GM03348 (cell line): ENCODE data around the gene RAVER2.

ENCODE experiments used
- DNase-seq: peaks from one replicate; pipeline ENCODE4 v3.0.0; 2012; ENCODE audit warnings: low spot score

RAVER2 gene

DNA sequence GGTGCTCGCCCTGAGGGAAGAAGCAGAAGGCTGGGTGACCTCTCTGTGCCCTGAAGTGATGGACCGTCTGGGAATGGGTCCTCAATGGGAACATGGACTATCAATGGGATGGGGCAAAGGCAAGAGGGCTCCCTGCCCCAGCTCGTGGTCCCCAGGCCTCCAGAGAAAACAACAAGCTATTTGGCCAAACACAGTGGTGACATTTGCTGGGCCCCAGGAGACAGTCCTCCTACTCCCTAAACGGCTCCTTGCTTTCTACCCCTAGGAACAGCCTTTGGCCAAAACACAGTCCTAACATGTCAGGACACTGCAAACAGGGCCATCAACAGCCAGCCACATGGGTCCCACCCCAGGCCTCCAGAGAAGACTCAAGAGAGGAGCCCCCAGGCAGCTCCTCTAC is 102.8 kb downstream of the RAVER2 start:
- DNase-seq: no peak

- no peak for DNase-seq
These were observed 103.3 kb downstream of the RAVER2 start for GRCh38 chr1:64848136-64848535.

DNA sequence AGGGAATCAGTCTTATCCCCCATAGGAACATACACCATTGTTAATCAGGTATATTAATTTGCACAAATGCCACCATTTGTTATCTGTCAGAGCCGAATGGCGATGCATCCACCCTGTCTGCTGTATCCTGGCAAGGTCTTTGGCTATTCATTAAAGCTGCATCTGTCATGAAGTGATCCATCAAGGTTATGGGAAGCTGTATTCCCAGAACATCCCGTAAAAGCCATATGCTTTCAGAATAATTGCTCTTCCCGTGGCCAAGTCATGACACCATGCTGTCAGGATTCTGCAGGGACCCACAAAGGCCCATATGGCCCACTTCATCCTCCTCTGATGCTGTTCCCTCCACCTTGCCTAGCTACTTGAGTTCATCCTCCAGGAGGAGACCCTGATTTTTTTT is 103.9 kb downstream of the RAVER2 start:
- DNase-seq: no peak

GRCh38 chr1:64849942-64850341 is 105.1 kb downstream of the RAVER2 start:
- no peak for DNase-seq

DNA sequence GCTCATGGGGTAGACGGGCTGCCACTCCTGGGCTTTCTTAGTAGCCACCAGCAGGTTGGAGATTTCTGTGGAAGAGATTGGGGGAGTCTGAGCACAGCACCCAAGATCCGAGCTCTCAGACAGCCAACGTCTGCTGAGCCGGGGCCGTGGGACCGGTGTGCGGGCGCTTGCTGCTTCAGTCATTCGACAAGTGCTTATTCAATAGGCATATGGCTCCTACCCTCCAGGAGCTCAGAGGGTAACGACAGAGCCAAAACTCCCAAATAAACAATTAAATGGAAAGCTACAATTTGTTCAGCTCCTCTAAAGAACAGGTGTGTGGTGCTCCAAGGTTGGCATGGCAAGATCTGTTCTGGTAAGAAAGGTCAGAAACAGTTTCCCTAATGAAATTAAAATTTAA is 106.0 kb downstream of the RAVER2 start:
- DNase-seq: no peak

GRCh38 chr1:64851664-64852063 is 106.8 kb downstream of the RAVER2 start:
- no peak for DNase-seq

DNA sequence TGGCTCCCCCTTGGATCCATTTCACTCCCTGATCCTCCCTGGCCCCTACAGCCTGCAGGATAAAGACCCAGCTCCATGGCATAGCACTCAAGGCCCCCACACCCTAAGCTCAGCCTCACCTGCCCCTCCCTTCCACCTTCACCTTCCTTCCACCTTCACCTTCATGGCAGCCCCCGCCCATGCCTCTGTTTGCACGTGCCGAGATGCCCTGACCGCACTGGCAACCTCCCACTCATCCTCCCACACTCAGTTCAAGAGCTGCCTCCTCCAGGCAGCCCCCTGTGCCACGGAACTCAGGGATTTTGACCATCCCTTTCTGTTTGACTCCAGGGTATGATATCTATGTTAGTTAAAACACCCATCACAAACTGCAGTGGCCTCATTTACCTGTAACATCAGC is 109.8 kb downstream of the RAVER2 start:
- no peak for DNase-seq

- DNase-seq: no peak
These were observed 110.7 kb downstream of the RAVER2 start for GRCh38 chr1:64855557-64855956.

DNA sequence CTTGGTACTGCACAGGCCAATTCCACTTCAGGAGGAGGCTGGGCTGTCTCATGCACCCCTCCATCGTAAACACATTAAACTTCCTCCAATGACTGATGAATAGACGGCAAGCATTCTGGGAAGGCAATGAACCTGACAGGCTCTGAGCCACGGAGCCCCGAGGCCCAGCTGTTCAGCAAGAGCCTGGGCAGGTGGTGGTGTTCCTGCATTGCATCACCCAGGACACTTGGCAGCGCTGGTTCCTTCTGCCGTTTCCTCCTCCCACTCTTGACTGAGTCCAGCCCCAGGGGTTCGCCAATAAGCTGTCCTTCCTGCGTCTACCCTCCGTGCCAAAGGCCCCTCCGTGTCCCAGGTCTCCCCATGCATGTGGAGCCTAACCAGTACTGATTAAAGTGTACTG is 111.7 kb downstream of the RAVER2 start:
- DNase-seq: no peak

DNA sequence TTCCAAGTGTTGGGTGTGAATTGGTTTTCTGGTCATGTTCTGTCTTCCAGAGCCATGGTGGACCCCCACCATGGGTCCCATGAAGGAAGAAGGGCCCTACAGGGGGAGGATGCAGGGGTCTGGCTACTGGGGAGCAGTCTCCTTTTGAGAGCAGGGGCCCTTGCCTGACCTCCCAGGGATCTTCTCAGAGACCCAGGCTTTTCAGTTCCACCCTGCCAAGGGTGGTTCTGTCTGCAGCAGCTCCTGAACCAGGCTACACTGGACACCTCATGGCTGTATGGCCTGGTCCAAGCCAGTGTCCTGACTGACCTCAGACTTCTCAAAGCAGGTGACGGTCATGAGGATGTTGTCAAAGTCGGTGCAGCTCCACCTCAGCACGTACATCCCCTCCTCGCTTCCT is 112.5 kb downstream of the RAVER2 start:
- no peak for DNase-seq

GRCh38 chr1:64861611-64862010 is 116.7 kb downstream of the RAVER2 start:
- no peak for DNase-seq

- DNase-seq: no peak
These were observed 119.4 kb downstream of the RAVER2 start for GRCh38 chr1:64864018-64864940.

GRCh38 chr1:64865105-64865757 is 120.4 kb downstream of the RAVER2 start:
- DNase-seq: no peak

DNA sequence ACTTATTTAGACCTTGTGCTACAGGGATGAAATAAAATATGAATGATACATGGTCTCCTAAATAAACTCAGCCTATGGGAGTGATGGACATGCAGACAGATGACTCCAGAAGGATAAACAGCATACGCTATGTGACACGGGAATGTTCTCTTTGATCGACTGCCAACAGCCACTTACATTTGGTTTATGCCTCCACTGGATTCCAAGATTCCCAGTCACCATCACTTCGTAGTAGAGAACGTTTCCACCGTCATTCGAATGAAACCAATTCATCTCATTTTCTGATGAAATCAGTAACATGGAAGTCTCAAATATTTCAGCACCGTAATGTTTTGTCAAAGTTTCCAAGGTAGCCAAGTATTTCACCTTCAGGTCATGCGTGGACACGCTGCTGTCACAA is 121.8 kb downstream of the RAVER2 start:
- DNase-seq: no peak

- DNase-seq: no peak
These were observed 122.4 kb downstream of the RAVER2 start for GRCh38 chr1:64867266-64867665.

DNA sequence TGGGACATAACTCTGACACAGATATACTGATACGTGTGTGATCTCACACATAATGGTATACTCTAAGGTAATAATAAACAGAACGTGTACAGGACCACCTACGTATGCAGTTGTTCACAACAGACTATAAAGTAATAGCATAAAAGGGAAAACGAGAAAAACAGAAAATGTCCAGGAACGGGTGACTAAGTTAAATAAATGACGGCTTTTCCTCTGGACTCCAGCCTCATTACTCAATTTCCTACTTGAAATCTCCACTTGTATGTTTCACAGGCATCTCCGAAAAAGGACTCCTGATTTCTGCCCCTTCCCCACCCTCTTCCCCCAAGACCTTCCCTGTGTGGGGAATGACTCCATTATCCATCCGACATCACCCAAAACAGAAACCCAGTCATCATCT is 126.4 kb downstream of the RAVER2 start:
- no peak for DNase-seq

DNA sequence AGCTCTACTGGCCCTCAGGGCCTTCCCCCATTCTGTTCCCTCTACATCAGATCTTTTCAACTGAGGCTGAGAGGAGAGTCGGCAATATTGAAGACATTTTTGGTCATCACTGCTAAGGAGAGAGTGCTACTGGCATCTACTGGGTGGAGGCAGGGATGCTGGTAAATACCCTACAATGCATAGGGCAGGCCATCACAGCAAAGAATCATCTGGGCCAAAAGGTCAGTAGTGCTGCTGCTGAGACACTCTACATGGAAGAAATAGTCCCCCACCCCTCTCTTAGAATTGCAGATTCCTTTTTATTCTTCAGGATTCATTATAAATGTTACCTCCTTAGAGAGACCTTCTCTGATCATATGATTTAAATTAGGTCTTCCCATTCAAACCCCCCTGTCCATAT is 127.2 kb downstream of the RAVER2 start:
- no peak for DNase-seq

- DNase-seq: no peak
These were observed 128.7 kb downstream of the RAVER2 start for GRCh38 chr1:64873576-64873975.

DNA sequence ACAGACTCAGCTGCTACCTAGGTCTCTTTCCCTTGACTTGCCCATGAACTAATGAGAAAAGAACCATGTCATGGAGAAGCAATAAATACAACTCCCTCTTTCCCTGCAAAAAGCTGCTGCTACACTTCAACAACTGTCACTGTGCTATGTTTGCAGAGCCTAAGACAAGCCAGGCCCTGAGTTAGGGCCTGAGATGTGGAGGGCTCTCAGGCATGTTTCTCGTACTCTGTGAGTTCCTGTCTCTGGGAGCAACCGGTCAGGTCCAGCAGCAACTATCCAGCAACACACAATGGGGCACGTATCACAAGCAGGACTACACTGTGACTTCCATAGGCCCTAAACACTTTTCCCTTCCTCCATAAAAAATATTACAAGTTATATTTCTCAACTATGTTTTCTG is 129.8 kb downstream of the RAVER2 start:
- DNase-seq: no peak

DNA sequence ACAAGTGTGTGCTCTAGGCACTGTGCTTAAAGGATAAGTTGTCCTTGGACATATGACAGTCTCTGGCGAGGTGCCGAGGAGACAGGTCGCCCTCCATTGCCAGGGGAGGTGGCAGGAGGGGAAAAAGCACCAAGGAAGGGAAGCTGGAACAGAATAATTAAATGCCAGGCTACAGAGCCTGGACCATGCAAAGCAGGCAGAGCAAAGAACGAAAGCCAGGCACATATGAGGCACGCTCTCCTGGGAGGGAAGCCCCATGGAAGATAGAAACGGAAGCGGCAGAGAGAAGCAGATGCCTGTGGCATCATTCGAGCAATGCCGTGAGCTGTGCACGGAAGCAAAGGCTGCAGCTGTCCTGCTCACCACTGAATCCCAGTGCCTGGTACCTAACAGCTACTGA is 130.2 kb downstream of the RAVER2 start:
- no peak for DNase-seq

DNA sequence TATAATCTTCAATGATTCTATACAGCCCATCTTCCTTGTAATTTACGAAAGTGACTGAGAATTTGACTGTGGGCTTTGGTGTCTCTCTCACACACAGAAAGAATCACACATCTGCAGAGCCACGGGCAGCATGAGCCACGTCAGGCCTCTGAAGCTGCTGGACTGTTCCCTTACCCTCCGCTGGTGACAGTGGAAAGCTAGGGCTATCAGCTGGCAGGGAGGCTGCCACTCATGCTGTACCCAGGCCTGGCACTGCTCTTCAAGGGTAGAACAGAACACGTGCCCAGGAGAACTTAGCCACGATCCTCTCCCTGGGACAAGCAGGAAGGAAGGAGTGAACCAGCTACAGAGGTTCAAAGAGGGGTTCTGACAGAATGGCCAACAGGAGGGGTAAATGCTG is 130.7 kb downstream of the RAVER2 start:
- DNase-seq: no peak

- DNase-seq: no peak
These were observed 132.3 kb downstream of the RAVER2 start for GRCh38 chr1:64877151-64877550.

- no peak for DNase-seq
These were observed 132.7 kb downstream of the RAVER2 start for GRCh38 chr1:64877598-64877997.

DNA sequence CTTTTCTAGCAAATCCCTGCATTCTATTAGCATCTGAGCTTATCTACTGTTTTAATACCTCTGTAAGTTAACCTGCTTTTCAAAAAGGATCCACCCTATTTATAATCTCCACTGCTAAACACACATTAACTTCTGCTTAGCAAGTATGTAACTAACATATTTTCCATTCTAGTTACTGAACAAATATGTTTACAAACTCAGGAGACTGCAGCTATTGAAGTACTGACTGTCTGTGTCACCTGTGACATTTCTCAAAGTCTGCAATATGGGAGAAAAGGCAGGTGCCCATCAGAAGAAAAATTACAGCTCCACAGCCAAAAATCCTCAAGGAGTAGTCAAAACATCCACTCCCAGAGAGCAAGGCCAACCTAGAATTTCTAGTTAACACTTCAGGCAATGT is 133.2 kb downstream of the RAVER2 start:
- no peak for DNase-seq
